Measurements from ENCODE around the gene KAT5. TPM values are rescaled to one million over a fixed set of nuclear protein-coding genes. Genes with fewer than 3 reads are reported as not detected.
"Not testable (repeated sequence)": the region's sequence is repeated elsewhere in the genome, so short reads cannot be mapped to it uniquely, and the experiment has no call there.

KAT5 gene
- total and polyA plus RNA-seq, 8 donors = 13.3 to 99.1 (median 56.1) TPM

GRCh38 chr11:65672180-65672860 lies 39.7 kb upstream of the KAT5 start:
- no peaks in the 10 kb centered on the region for H3K9me3 ChIP-seq
- no peaks in the 10 kb centered on the region for H3K27me3 ChIP-seq
- TF ChIP-seq POLR2AphosphoS5 (IDR thresholded peaks at IDR 0.05) = no peak
- TF ChIP-seq EP300 (IDR thresholded peaks at IDR 0.05) = no peak
- TF ChIP-seq CTCF (IDR thresholded peaks at IDR 0.05) = no peak
- TF ChIP-seq POLR2A (IDR thresholded peaks at IDR 0.05) = no peak
- no peaks in the 10 kb centered on the region for H3K36me3 ChIP-seq
- DNase-seq = no peak
- no peak overlapping the region for H3K4me3 ChIP-seq
- no peak overlapping the region for H3K27ac ChIP-seq
- intact Hi-C loops (cut with DNase I; ENCODE audit: low total_unique reads) = no loop called here
- H3K4me1 ChIP-seq = no peaks in the 10 kb centered on the region

GRCh38 chr11:65672982-65673381 lies 39.1 kb upstream of the KAT5 start:
- no peaks in the 10 kb centered on the region for H3K9me3 ChIP-seq
- intact Hi-C loops (cut with DNase I; ENCODE audit: low total_unique reads) = no loop called here
- no peaks in the 10 kb centered on the region for H3K27me3 ChIP-seq
- H3K4me1 ChIP-seq = no peaks in the 10 kb centered on the region
- DNase-seq = no peak
- no peak overlapping the region for H3K27ac ChIP-seq
- no peaks in the 10 kb centered on the region for H3K36me3 ChIP-seq
- TF ChIP-seq POLR2A (IDR thresholded peaks at IDR 0.05) (no peak), CTCF (IDR thresholded peaks at IDR 0.05) (no peak), EP300 (IDR thresholded peaks at IDR 0.05) (no peak), POLR2AphosphoS5 (IDR thresholded peaks at IDR 0.05) (no peak)
- 90 to 99% (median 93%) methylated on average over 1 to 2 of the region's 2 CpGs for WGBS, 5 donors
- no peak overlapping the region for H3K4me3 ChIP-seq

GRCh38 chr11:65680192-65680743 lies 31.8 kb upstream of the KAT5 start:
- Histone ChIP-seq H3K9me3 (no peaks in the 10 kb centered on the region), H3K4me1 (no peaks in the 10 kb centered on the region), H3K4me3 (no peak overlapping the region), H3K27me3 (no peaks in the 10 kb centered on the region), H3K36me3 (no peaks in the 10 kb centered on the region), H3K27ac (no peak overlapping the region)
- TF ChIP-seq CTCF (IDR thresholded peaks at IDR 0.05) = no peak
- TF ChIP-seq EP300 (IDR thresholded peaks at IDR 0.05) = no peak
- TF ChIP-seq POLR2AphosphoS5 (IDR thresholded peaks at IDR 0.05) = no peak
- TF ChIP-seq POLR2A (IDR thresholded peaks at IDR 0.05) = no peak
- no peak for DNase-seq
- 73 to 82% (median 79%) methylated on average over 5 of the region's 5 CpGs for WGBS, 5 donors
- intact Hi-C loops (cut with DNase I; ENCODE audit: low total_unique reads) = no loop called here

GRCh38 chr11:65683480-65683879 lies 28.6 kb upstream of the KAT5 start:
- H3K36me3 ChIP-seq; intact Hi-C loops (cut with DNase I; ENCODE audit: low total_unique reads); H3K4me3 ChIP-seq; H3K9me3 ChIP-seq; H3K27ac ChIP-seq; H3K4me1 ChIP-seq; H3K27me3 ChIP-seq; DNase-seq: not testable (repeated sequence)
- 80 to 86% (median 83%) methylated on average over 6 of the region's 6 CpGs for WGBS, 5 donors

- TF ChIP-seq CTCF (IDR thresholded peaks at IDR 0.05) = no peak
- no peak for TF ChIP-seq POLR2AphosphoS5 (IDR thresholded peaks at IDR 0.05)
- TF ChIP-seq POLR2A (IDR thresholded peaks at IDR 0.05) = no peak
- TF ChIP-seq EP300 (IDR thresholded peaks at IDR 0.05) = no peak
Measured at GRCh38 chr11:65685981-65686380, 26.1 kb upstream of the KAT5 start.

GRCh38 chr11:65691847-65692246 lies 20.2 kb upstream of the KAT5 start:
- 66 to 83% (median 71%) methylated on average over 8 of the region's 8 CpGs for WGBS, 5 donors
- H3K36me3 ChIP-seq; H3K9me3 ChIP-seq; intact Hi-C loops (cut with DNase I; ENCODE audit: low total_unique reads); H3K27me3 ChIP-seq; DNase-seq: not testable (repeated sequence)
- H3K4me1 ChIP-seq = peaks cover 7 to 37% (median 29%) of the 10 kb centered on the region in 4 donors
- peak overlapping the region; percentile 1 to 15 (median 10) for H3K4me3 ChIP-seq
- H3K27ac ChIP-seq = peak overlapping the region in 4 of 5 donors; percentile 46 to 68 (median 54)

More at GRCh38 chr11:65685981-65686380, 26.1 kb upstream of the KAT5 start:
- no peaks in the 10 kb centered on the region for H3K4me1 ChIP-seq
- intact Hi-C loops (cut with DNase I; ENCODE audit: low total_unique reads) = no loop called here
- H3K9me3 ChIP-seq = no peaks in the 10 kb centered on the region
- no peak overlapping the region for H3K4me3 ChIP-seq
- no peaks in the 10 kb centered on the region for H3K27me3 ChIP-seq
- no peaks in the 10 kb centered on the region for H3K36me3 ChIP-seq
- peak overlapping the region in 1 of 5 donors; percentile 57 for H3K27ac ChIP-seq
- 62 to 90% (median 88%) methylated on average over 8 of the region's 8 CpGs for WGBS, 5 donors
- peak in 1 of 2 donors; percentile 61 for DNase-seq
